ENCODE data around the gene FUT8. TPM values are rescaled to one million over a fixed set of nuclear protein-coding genes. Genes with fewer than 3 reads are reported as not detected.
"Not testable (repeated sequence)": the region's sequence is repeated elsewhere in the genome, so short reads cannot be mapped to it uniquely, and the experiment has no call there.

The FUT8 gene
- total RNA-seq, 1 donor from 2014 or later = 56.6 TPM

GRCh38 chr14:65456247-65456646, 43.7 kb downstream of the FUT8 start:
- no peak for TF ChIP-seq CTCF (IDR thresholded peaks at IDR 0.05; ENCODE audit: partially characterized antibody, unreplicated experiment)
- peaks cover 2% of the 10 kb centered on the region for H3K27me3 Mint-ChIP-seq (ENCODE audit: unreplicated experiment)
- H3K4me1 Mint-ChIP-seq (ENCODE audit: low read depth, unreplicated experiment) = peaks cover 33% of the 10 kb centered on the region
- H3K36me3 Mint-ChIP-seq (ENCODE audit: unreplicated experiment) = peaks cover 4% of the 10 kb centered on the region
- H3K9me3 Mint-ChIP-seq (ENCODE audit: unreplicated experiment) = peaks cover 2% of the 10 kb centered on the region
- no peak overlapping the region for H3K4me3 Mint-ChIP-seq (ENCODE audit: unreplicated experiment)
- H3K27ac Mint-ChIP-seq (ENCODE audit: unreplicated experiment) = no peak overlapping the region
- no peak for DNase-seq

GRCh38 chr14:65461730-65462129, 49.2 kb downstream of the FUT8 start:
- DNase-seq = no peak
- H3K36me3 Mint-ChIP-seq (ENCODE audit: unreplicated experiment) = no peaks in the 10 kb centered on the region
- peak overlapping the region; percentile 86 for H3K27ac Mint-ChIP-seq (ENCODE audit: unreplicated experiment)
- no peak for TF ChIP-seq CTCF (IDR thresholded peaks at IDR 0.05; ENCODE audit: partially characterized antibody, unreplicated experiment)
- peaks cover 2% of the 10 kb centered on the region for H3K9me3 Mint-ChIP-seq (ENCODE audit: unreplicated experiment)
- H3K27me3 Mint-ChIP-seq (ENCODE audit: unreplicated experiment) = peaks cover 4% of the 10 kb centered on the region
- H3K4me3 Mint-ChIP-seq (ENCODE audit: unreplicated experiment) = no peak overlapping the region
- H3K4me1 Mint-ChIP-seq (ENCODE audit: low read depth, unreplicated experiment) = peaks cover 57% of the 10 kb centered on the region

- DNase-seq = no peak
- peaks cover 4% of the 10 kb centered on the region for H3K27me3 Mint-ChIP-seq (ENCODE audit: unreplicated experiment)
- peak overlapping the region; percentile 59 for H3K27ac Mint-ChIP-seq (ENCODE audit: unreplicated experiment)
- peaks cover 2% of the 10 kb centered on the region for H3K9me3 Mint-ChIP-seq (ENCODE audit: unreplicated experiment)
- H3K36me3 Mint-ChIP-seq (ENCODE audit: unreplicated experiment) = no peaks in the 10 kb centered on the region
- TF ChIP-seq CTCF (IDR thresholded peaks at IDR 0.05; ENCODE audit: partially characterized antibody, unreplicated experiment) = no peak
- H3K4me1 Mint-ChIP-seq (ENCODE audit: low read depth, unreplicated experiment) = peaks cover 55% of the 10 kb centered on the region
- H3K4me3 Mint-ChIP-seq (ENCODE audit: unreplicated experiment) = no peak overlapping the region
Measured at GRCh38 chr14:65462411-65462810, 49.9 kb downstream of the FUT8 start.

- TF ChIP-seq CTCF (IDR thresholded peaks at IDR 0.05; ENCODE audit: partially characterized antibody, unreplicated experiment) = no peak
- peaks cover 48% of the 10 kb centered on the region for H3K4me1 Mint-ChIP-seq (ENCODE audit: low read depth, unreplicated experiment)
- H3K27me3 Mint-ChIP-seq (ENCODE audit: unreplicated experiment) = peaks cover 4% of the 10 kb centered on the region
- no peaks in the 10 kb centered on the region for H3K36me3 Mint-ChIP-seq (ENCODE audit: unreplicated experiment)
- H3K27ac Mint-ChIP-seq (ENCODE audit: unreplicated experiment) = peak overlapping the region; percentile 94
- H3K4me3 Mint-ChIP-seq (ENCODE audit: unreplicated experiment) = peak overlapping the region; percentile 2
- DNase-seq = no peak
- H3K9me3 Mint-ChIP-seq (ENCODE audit: unreplicated experiment) = peaks cover 3% of the 10 kb centered on the region
Measured at GRCh38 chr14:65465584-65465983, 53.1 kb downstream of the FUT8 start.

GRCh38 chr14:65467926-65468325, 55.4 kb downstream of the FUT8 start:
- H3K36me3 Mint-ChIP-seq (ENCODE audit: unreplicated experiment); H3K4me3 Mint-ChIP-seq (ENCODE audit: unreplicated experiment); H3K9me3 Mint-ChIP-seq (ENCODE audit: unreplicated experiment); H3K27me3 Mint-ChIP-seq (ENCODE audit: unreplicated experiment); DNase-seq: not testable (repeated sequence)
- H3K4me1 Mint-ChIP-seq (ENCODE audit: low read depth, unreplicated experiment) = peaks cover 38% of the 10 kb centered on the region
- H3K27ac Mint-ChIP-seq (ENCODE audit: unreplicated experiment) = peak overlapping the region; percentile 62

- no peak overlapping the region for H3K4me3 Mint-ChIP-seq (ENCODE audit: unreplicated experiment)
- no peaks in the 10 kb centered on the region for H3K36me3 Mint-ChIP-seq (ENCODE audit: unreplicated experiment)
- H3K27ac Mint-ChIP-seq (ENCODE audit: unreplicated experiment) = no peak overlapping the region
- H3K27me3 Mint-ChIP-seq (ENCODE audit: unreplicated experiment) = peaks cover 2% of the 10 kb centered on the region
- H3K4me1 Mint-ChIP-seq (ENCODE audit: low read depth, unreplicated experiment) = peaks cover 38% of the 10 kb centered on the region
- TF ChIP-seq CTCF (IDR thresholded peaks at IDR 0.05; ENCODE audit: partially characterized antibody, unreplicated experiment) = no peak
- no peak for DNase-seq
- peaks cover 3% of the 10 kb centered on the region for H3K9me3 Mint-ChIP-seq (ENCODE audit: unreplicated experiment)
Measured at GRCh38 chr14:65469903-65470302, 57.4 kb downstream of the FUT8 start.

Measured in glutamatergic neuron (in vitro differentiated cells).